Mucosa of rectum (tissue), 2 donors: ENCODE results near the gene UMODL1.
A peak's percentile ranks its signal among the peaks of the same experiment; 100 is the strongest.

Experiments
- H3K27ac ChIP-seq, 2 donors: one replicate each; pipeline ENCODE4 v1.7.0; 2013; ENCODE audit warnings: inconsistent platforms in 2 of 2, low read depth in 2 of 2, low read length in 2 of 2
- H3K27me3 ChIP-seq, 2 donors: one replicate each; pipeline ENCODE4 v1.7.0; 2013; ENCODE audit warnings: low read length in 2 of 2; ENCODE audit not compliant: control insufficient read depth in 2 of 2, insufficient read depth in 2 of 2
- H3K36me3 ChIP-seq, 2 donors: one replicate each; pipeline ENCODE4 v1.7.0; 2013; ENCODE audit warnings: low read length in 2 of 2; ENCODE audit not compliant: control insufficient read depth in 2 of 2, insufficient read depth in 2 of 2
- H3K4me1 ChIP-seq, 2 donors: one replicate each; pipeline ENCODE4 v1.7.0; 2013; ENCODE audit warnings: low read length in 2 of 2, mild to moderate bottlenecking in 1 of 2; ENCODE audit not compliant: control insufficient read depth in 2 of 2, insufficient read depth in 2 of 2
- H3K4me3 ChIP-seq, 2 donors: one replicate each; pipeline ENCODE4 v1.7.0; 2013; ENCODE audit warnings: low read length in 2 of 2
- H3K9ac ChIP-seq, 2 donors: one replicate each; pipeline ENCODE4 v1.7.0; 2013; ENCODE audit warnings: low read length in 2 of 2, low read depth in 1 of 2, mild to moderate bottlenecking in 1 of 2
- H3K9me3 ChIP-seq, 2 donors: one replicate each; pipeline ENCODE4 v1.7.0; 2013; ENCODE audit warnings: low read length in 2 of 2; ENCODE audit not compliant: control insufficient read depth in 2 of 2
- donor health status: healthy.
- donor health status: Normal muscosa, but diverticular disease.

The UMODL1 gene

GRCh38 chr21:42189431-42189830, 118.3 kb downstream of the UMODL1 start:
- H3K4me1 ChIP-seq = peaks cover 15 to 18% of the 10 kb centered on the region in 2 donors
- H3K27ac ChIP-seq = peak overlapping the region in 1 of 2 donors; percentile 9
- no peak overlapping the region for H3K9ac ChIP-seq
- H3K36me3 ChIP-seq = no peaks in the 10 kb centered on the region
- no peaks in the 10 kb centered on the region for H3K9me3 ChIP-seq
- H3K27me3 ChIP-seq = no peaks in the 10 kb centered on the region
- no peak overlapping the region for H3K4me3 ChIP-seq

DNA sequence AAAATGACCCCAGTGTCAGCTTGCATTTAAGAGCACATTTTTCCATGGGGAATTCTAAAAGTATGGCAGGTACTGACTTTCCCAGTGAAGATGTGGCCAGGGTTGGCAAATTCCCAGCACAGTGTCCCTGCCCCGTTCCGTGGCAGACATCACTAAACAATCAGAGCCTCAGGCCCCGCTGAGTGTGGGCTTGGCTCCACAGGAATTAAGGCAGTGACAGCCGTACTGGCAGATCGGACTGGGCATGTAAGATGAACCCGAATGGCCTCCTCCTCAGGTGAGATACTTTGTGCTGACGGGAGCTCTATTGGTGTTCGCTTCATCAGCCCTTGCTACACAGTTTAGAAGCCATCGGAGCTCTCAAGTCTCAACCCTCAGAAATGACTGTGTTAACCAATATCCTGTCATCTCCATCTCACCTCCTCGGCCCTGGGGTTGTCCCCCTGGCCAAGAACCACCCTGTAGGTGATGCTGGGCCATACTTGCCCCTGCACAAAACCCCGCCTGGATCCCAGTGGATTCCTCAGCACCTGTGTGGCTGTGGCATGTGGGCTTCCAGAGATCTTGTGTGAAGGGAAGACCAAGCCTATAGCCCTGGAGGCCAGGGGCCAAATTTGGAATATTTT, 118.9 kb downstream of the UMODL1 start:
- H3K36me3 ChIP-seq = no peaks in the 10 kb centered on the region
- no peak overlapping the region for H3K9ac ChIP-seq
- no peaks in the 10 kb centered on the region for H3K9me3 ChIP-seq
- no peak overlapping the region for H3K4me3 ChIP-seq
- peak overlapping the region in 1 of 2 donors; percentile 9 for H3K27ac ChIP-seq
- peaks cover 15 to 18% of the 10 kb centered on the region in 2 donors for H3K4me1 ChIP-seq
- H3K27me3 ChIP-seq = no peaks in the 10 kb centered on the region

DNA sequence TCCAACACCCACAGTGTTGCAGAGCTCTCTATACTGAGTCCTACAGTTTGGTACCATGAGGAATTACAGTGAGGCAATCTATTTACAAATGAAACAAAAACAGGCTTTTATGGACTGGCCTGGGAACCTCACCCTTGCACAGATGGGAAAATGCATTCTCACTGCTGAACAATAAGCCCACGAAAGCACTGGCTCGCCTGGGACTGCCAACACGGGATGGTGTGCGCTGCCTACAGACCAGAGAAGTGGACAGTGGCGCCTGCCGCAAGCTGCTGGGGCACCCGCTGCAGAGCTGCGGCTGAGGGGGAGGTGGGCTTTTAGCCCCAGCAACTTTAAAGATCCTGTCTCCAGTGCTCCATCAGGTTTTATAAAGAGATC, 119.4 kb downstream of the UMODL1 start:
- Histone ChIP-seq H3K9me3 (no peaks in the 10 kb centered on the region), H3K4me1 (peaks cover 15 to 23% of the 10 kb centered on the region in 2 donors), H3K27me3 (no peaks in the 10 kb centered on the region), H3K9ac (no peak overlapping the region), H3K36me3 (no peaks in the 10 kb centered on the region), H3K27ac (no peak overlapping the region), H3K4me3 (no peak overlapping the region)

DNA sequence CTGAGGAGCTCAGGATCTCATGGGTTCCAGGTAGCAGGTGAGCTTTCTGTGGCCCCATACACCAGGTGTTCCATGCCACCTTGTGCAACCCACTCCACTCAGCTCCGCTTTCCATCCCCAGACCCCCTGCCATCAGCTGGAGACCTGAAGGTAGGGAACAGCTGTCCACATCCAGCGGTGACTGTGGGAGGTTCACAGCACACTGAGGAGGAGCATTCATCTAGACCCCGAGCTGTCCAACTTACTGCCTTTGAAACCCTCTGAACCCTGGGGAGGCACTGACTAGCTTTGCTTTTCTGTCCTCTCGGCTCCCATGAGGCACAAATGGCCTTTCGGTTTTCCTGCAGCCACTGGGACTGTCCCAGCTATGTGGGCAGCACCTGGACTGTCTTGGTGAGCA, 119.9 kb downstream of the UMODL1 start:
- H3K27ac ChIP-seq = no peak overlapping the region
- H3K9ac ChIP-seq = no peak overlapping the region

DNA sequence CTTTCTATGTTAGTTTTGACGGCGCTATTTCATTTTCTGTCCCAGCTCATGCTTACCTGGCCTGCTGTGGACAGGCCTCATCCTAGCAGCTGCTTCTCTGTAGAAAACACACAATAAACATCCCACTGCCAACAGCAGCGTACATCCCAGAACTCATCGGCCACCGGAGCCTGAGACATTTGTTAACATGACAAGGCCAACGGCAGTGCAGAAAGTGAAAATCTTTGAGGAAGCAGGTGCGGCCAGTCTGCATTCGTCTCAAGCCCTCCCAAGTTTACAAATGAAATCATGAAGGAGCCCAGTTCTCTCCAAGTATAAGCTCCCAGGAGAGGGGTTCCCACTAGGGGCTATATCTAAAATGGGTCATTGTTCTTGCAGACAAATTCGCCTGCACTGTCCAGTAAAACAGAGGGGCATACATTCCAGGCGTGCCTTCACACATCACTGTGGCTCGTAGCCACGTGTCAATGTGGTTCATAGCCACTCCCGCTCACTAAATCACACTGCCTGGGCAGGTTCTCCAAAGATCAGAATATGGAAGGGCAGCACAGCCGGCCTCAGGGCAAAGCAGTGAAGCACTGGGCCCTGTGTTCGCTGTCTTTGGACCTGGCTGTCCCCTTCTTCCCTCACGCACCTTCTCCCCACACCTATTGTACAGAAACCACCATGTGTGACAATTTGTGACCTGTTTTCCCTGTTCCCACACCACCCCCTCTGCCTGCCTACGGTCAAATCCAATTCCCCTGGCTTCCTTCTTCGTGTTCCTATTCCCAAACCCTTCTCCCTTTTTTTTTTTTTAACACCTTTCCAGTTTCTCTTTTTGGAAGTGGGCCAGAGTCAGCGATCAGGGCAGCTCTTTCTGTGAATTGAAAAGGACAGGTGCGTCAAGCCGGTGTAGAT, 120.8 kb downstream of the UMODL1 start:
- H3K4me1 ChIP-seq = peaks cover 12 to 27% of the 10 kb centered on the region in 2 donors
- H3K9me3 ChIP-seq = no peaks in the 10 kb centered on the region
- H3K9ac ChIP-seq = no peak overlapping the region
- no peaks in the 10 kb centered on the region for H3K36me3 ChIP-seq
- H3K27ac ChIP-seq = no peak overlapping the region
- no peak overlapping the region for H3K4me3 ChIP-seq
- no peaks in the 10 kb centered on the region for H3K27me3 ChIP-seq

More for the DNA sequence above, 119.9 kb downstream of the UMODL1 start:
- Histone ChIP-seq H3K9me3 (no peaks in the 10 kb centered on the region), H3K4me3 (no peak overlapping the region), H3K36me3 (no peaks in the 10 kb centered on the region), H3K4me1 (peaks cover 15 to 27% of the 10 kb centered on the region in 2 donors), H3K27me3 (no peaks in the 10 kb centered on the region)
